Endothelial cell (in vitro differentiated cells): ENCODE data around the gene BCAM. TPM values are rescaled to one million over a fixed set of nuclear protein-coding genes. Genes with fewer than 3 reads are reported as not detected.

Experiments
- DNase-seq: peaks from one replicate; pipeline ENCODE4 v3.0.0; 2021; ENCODE audit warnings: low spot score
- H3K27ac Mint-ChIP-seq: one replicate; pipeline ENCODE4 v1.8.0; 2021; ENCODE audit warnings: mixed read lengths, inconsistent platforms; ENCODE audit not compliant: unreplicated experiment
- H3K27me3 Mint-ChIP-seq: one replicate; pipeline ENCODE4 v1.8.0; 2021; ENCODE audit warnings: mild to moderate bottlenecking, moderate library complexity, mixed read lengths, inconsistent platforms; ENCODE audit not compliant: unreplicated experiment
- H3K36me3 Mint-ChIP-seq: one replicate; pipeline ENCODE4 v1.8.0; 2021; ENCODE audit warnings: mild to moderate bottlenecking, low read depth, mixed read lengths, inconsistent platforms; ENCODE audit not compliant: unreplicated experiment
- H3K4me1 Mint-ChIP-seq: one replicate; pipeline ENCODE4 v1.8.0; 2021; ENCODE audit warnings: mild to moderate bottlenecking, mixed read lengths, inconsistent platforms; ENCODE audit not compliant: unreplicated experiment
- H3K4me3 Mint-ChIP-seq: one replicate; pipeline ENCODE4 v1.8.0; 2021; ENCODE audit warnings: mild to moderate bottlenecking, mixed read lengths, inconsistent platforms; ENCODE audit not compliant: unreplicated experiment
- H3K9me3 Mint-ChIP-seq: one replicate; pipeline ENCODE4 v1.8.0; 2021; ENCODE audit warnings: mixed read lengths, inconsistent platforms; ENCODE audit not compliant: unreplicated experiment
- CTCF ChIP-seq: fragments of 200-600 bp; sonication (generic); IDR thresholded peaks from one replicate; pipeline ENCODE4 v1.5.0; 2021; ENCODE audit warnings: antibody characterized with exemption; ENCODE audit not compliant: unreplicated experiment
- total RNA-seq: library from RNA; stranded (reverse); fragmentation: NEBNext Ultra II Directional; extraction: Animal tissue kit (Norgen Biotek cat#: 25700); gene quantifications from one replicate; pipeline ENCODE4 v1.2.1, GENCODE V29; 2021; ENCODE audit not compliant: unreplicated experiment

The BCAM gene
- total RNA-seq, 1 donor from 2014 or later = 6.9 TPM

- Mint-ChIP-seq H3K27me3 (peaks cover 2% of the 10 kb centered on the region), H3K36me3 (peaks cover 5% of the 10 kb centered on the region), H3K9me3 (no peaks in the 10 kb centered on the region)
These were observed 1.0 kb upstream of the BCAM start for GRCh38 chr19:44807652-44808462.

GRCh38 chr19:44809577-44810233, 802 bp downstream of the BCAM start:
- H3K36me3 Mint-ChIP-seq = peaks cover 10% of the 10 kb centered on the region
- no peak for TF ChIP-seq CTCF
- H3K27me3 Mint-ChIP-seq = peaks cover 5% of the 10 kb centered on the region
- DNase-seq = no peak
- no peak overlapping the region for H3K27ac Mint-ChIP-seq
- H3K9me3 Mint-ChIP-seq = no peaks in the 10 kb centered on the region
- no peak overlapping the region for H3K4me3 Mint-ChIP-seq
- H3K4me1 Mint-ChIP-seq = peaks cover 7% of the 10 kb centered on the region

More at GRCh38 chr19:44807652-44808462, 1.0 kb upstream of the BCAM start:
- peak; percentile 77 for DNase-seq
- Mint-ChIP-seq H3K27ac (no peak overlapping the region), H3K4me1 (peaks cover 7% of the 10 kb centered on the region), H3K4me3 (peak overlapping the region; percentile 59)
- TF ChIP-seq CTCF = peak; percentile 35

GRCh38 chr19:44810234-44811121, 1.6 kb downstream of the BCAM start:
- H3K4me3 Mint-ChIP-seq = no peak overlapping the region
- peaks cover 5% of the 10 kb centered on the region for H3K27me3 Mint-ChIP-seq
- peaks cover 10% of the 10 kb centered on the region for H3K36me3 Mint-ChIP-seq
- H3K4me1 Mint-ChIP-seq = peaks cover 7% of the 10 kb centered on the region
- no peak for DNase-seq
- no peaks in the 10 kb centered on the region for H3K9me3 Mint-ChIP-seq
- no peak overlapping the region for H3K27ac Mint-ChIP-seq
- TF ChIP-seq CTCF = no peak

- no peak for DNase-seq
- Mint-ChIP-seq H3K9me3 (no peaks in the 10 kb centered on the region), H3K27me3 (peaks cover 5% of the 10 kb centered on the region), H3K4me3 (peak overlapping the region; percentile 65), H3K27ac (no peak overlapping the region), H3K36me3 (peaks cover 10% of the 10 kb centered on the region), H3K4me1 (peaks cover 7% of the 10 kb centered on the region)
- no peak for TF ChIP-seq CTCF
These were observed 2.2 kb downstream of the BCAM start for GRCh38 chr19:44811122-44811419.
